ENCODE results near the gene NUDT10. TPM values are rescaled to one million over a fixed set of nuclear protein-coding genes. Genes with fewer than 3 reads are reported as not detected.
"Not testable (repeated sequence)": the region's sequence is repeated elsewhere in the genome, so short reads cannot be mapped to it uniquely, and the experiment has no call there.

NUDT10 gene
- total RNA-seq = 0.20 and 0.57 TPM in 2 replicates

DNA sequence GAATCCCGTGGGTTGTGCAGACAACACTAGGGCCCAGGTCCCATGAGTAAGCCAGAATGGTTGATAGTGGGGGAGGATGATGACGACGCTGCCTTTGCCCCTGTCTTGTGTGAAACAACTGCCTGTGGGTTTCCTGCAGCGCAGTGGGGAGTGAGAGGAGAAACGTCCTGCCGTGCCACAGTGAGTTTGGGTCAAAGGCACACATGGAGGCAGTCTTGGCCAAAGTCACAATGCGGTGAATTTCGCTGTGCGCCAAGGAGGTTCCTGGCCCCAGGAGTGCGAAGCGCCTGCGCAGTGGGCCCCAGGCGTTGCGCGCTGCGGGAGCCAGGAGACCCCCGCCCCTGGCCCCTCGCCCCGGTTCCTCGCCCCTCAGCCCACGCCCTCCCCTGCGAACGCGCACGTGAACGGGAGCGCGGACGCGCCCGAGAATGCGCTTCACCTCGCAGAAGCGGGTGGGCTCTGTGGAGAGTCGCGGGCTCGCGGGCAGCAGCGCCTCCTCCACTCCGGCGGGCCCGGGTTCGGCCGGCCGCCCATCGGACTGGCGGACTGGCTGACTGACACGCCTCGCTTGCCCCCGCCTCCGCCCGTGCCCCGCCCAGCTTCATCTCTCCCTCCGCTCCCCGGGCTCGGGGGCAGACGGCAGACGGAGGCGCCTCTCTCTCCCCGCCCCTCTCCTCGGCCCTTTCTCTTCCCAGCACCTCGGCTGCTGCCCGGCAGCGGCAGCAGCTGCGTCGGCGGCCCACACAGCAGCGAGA, at the start of gene NUDT10:
NUDT10 (plus strand) TSS at position 635 of the 755 bp plus-strand sequence. CDS start 144 bp downstream, outside the sequence.
- DNase-seq (ENCODE audit: low spot score) = peak; percentile 4
- Mint-ChIP-seq H3K27me3 (ENCODE audit: insufficient read depth) (peaks cover 7% of the 10 kb centered on the region), H3K27ac (no peak within 1 kb of the TSS), H3K9me3 (no peaks in the 10 kb centered on the region), H3K4me3 (peak within 1 kb of the TSS; percentile 85), H3K36me3 (ENCODE audit: low read depth) (no peaks in the 10 kb centered on the region), H3K4me1 (ENCODE audit: low read depth) (peaks cover 5% of the 10 kb centered on the region)
- intact Hi-C loops (cut with micrococcal nuclease) = no loop called here

GRCh38 chrX:51292421-51292820, 40.2 kb upstream of the NUDT10 start:
- no peak for DNase-seq (ENCODE audit: low spot score)
- Mint-ChIP-seq H3K27me3 (ENCODE audit: insufficient read depth) (no peaks in the 10 kb centered on the region), H3K4me3 (no peak overlapping the region), H3K36me3 (ENCODE audit: low read depth) (no peaks in the 10 kb centered on the region), H3K9me3 (no peaks in the 10 kb centered on the region), H3K27ac (no peak overlapping the region), H3K4me1 (ENCODE audit: low read depth) (no peaks in the 10 kb centered on the region)
- intact Hi-C loops (cut with micrococcal nuclease) = no loop called here

DNA sequence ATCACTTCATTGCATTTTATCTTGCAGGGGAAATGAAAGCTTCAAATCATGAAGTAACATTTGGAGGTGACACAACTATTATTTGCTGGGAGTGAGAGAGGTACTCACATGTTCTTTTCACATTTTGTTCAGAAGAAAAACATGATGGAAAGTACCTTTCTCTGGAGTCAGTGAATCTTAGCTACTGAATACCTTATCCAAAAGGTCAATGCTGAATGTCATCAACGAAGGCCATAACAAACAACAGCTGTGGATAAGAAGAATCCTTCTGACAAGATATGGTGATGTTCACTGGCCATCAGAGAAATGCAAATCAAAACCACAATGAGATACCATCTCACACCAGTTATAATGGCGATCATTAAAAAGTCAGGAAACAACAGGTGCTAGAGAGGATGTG, 36.5 kb upstream of the NUDT10 start:
- no peaks in the 10 kb centered on the region for H3K27me3 Mint-ChIP-seq (ENCODE audit: insufficient read depth)
- no peaks in the 10 kb centered on the region for H3K36me3 Mint-ChIP-seq (ENCODE audit: low read depth)
- H3K4me1 Mint-ChIP-seq (ENCODE audit: low read depth) = no peaks in the 10 kb centered on the region
- intact Hi-C loops (cut with micrococcal nuclease) = no loop called here
- no peak overlapping the region for H3K4me3 Mint-ChIP-seq
- no peaks in the 10 kb centered on the region for H3K9me3 Mint-ChIP-seq
- H3K27ac Mint-ChIP-seq = no peak overlapping the region
- DNase-seq (ENCODE audit: low spot score) = no peak

DNA sequence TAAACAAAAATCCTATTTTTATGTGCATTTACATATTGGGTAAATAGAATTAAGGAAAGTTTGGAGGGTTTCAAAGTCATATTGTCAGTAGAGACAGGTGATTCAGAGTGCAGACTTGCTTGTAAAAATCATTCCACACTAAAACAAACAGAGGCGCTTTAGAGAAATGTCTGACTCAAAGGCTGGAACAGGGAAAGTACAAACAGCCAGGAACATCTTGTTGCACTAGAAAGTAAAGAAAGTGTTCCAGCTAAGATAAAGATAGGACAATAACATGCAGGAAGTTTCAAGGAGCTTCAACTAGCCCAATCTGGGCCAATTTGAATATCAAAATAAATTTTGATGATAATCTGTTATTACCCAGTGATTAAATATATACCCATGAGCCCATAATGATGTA, 16.4 kb upstream of the NUDT10 start:
- DNase-seq (ENCODE audit: low spot score) = no peak
- H3K4me3 Mint-ChIP-seq = no peak overlapping the region
- no peaks in the 10 kb centered on the region for H3K36me3 Mint-ChIP-seq (ENCODE audit: low read depth)

GRCh38 chrX:51332943-51333785, 542 bp downstream of the NUDT10 start:
- H3K4me1 Mint-ChIP-seq (ENCODE audit: low read depth); intact Hi-C loops (cut with micrococcal nuclease); H3K27ac Mint-ChIP-seq; H3K36me3 Mint-ChIP-seq (ENCODE audit: low read depth); H3K9me3 Mint-ChIP-seq; DNase-seq (ENCODE audit: low spot score); H3K27me3 Mint-ChIP-seq (ENCODE audit: insufficient read depth): not testable (repeated sequence)
- H3K4me3 Mint-ChIP-seq = peak overlapping the region; percentile 85

More for the DNA sequence above, 16.4 kb upstream of the NUDT10 start:
- no peak overlapping the region for H3K27ac Mint-ChIP-seq
- H3K4me1 Mint-ChIP-seq (ENCODE audit: low read depth) = no peaks in the 10 kb centered on the region
- H3K27me3 Mint-ChIP-seq (ENCODE audit: insufficient read depth) = peaks cover 1% of the 10 kb centered on the region
- H3K9me3 Mint-ChIP-seq = no peaks in the 10 kb centered on the region
- intact Hi-C loops (cut with micrococcal nuclease) = no loop called here

DNA sequence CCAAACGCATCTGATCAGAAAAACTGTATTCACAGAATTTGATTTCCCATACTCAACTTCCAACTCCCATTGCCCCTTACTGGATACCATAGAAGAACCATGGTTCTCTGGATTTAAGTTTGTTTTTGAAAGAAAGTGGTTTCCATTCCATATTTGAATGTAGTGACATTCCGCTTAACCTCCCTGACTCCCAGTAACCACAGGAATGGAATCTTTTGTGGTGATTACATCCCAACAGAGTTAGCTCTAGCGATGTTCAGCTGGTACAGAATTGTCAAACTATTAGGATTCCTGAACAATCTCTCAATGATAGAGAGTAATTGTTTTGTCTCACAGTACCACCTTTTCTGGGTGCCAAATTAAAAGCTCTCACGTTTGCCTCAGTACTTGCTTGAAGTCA, 1.7 kb downstream of the NUDT10 start:
- Mint-ChIP-seq H3K36me3 (ENCODE audit: low read depth) (no peaks in the 10 kb centered on the region), H3K4me3 (no peak overlapping the region), H3K27me3 (ENCODE audit: insufficient read depth) (peaks cover 7% of the 10 kb centered on the region), H3K4me1 (ENCODE audit: low read depth) (peaks cover 5% of the 10 kb centered on the region), H3K9me3 (no peaks in the 10 kb centered on the region), H3K27ac (no peak overlapping the region)
- no peak for DNase-seq (ENCODE audit: low spot score)
- intact Hi-C loops (cut with micrococcal nuclease) = no loop called here

- Mint-ChIP-seq H3K4me1 (ENCODE audit: low read depth) (peaks cover 5% of the 10 kb centered on the region), H3K27me3 (ENCODE audit: insufficient read depth) (peaks cover 7% of the 10 kb centered on the region)
Observed at GRCh38 chrX:51336584-51336983, 4.0 kb downstream of the NUDT10 start.

GRCh38 chrX:51361251-51361650, 28.6 kb downstream of the NUDT10 start:
- Mint-ChIP-seq H3K9me3 (peaks cover 9% of the 10 kb centered on the region), H3K27ac (no peak overlapping the region), H3K36me3 (ENCODE audit: low read depth) (no peaks in the 10 kb centered on the region), H3K4me3 (no peak overlapping the region), H3K4me1 (ENCODE audit: low read depth) (no peaks in the 10 kb centered on the region), H3K27me3 (ENCODE audit: insufficient read depth) (peaks cover 2% of the 10 kb centered on the region)
- intact Hi-C loops (cut with micrococcal nuclease) = no loop called here
- DNase-seq (ENCODE audit: low spot score) = no peak

More at GRCh38 chrX:51336584-51336983, 4.0 kb downstream of the NUDT10 start:
- intact Hi-C loops (cut with micrococcal nuclease) = loop anchor here (1.0 kb wide), 3 partner anchors 59 to 125 kb away; no protein-coding TSS in a partner anchor
- no peaks in the 10 kb centered on the region for H3K9me3 Mint-ChIP-seq
- H3K27ac Mint-ChIP-seq = no peak overlapping the region
- H3K4me3 Mint-ChIP-seq = no peak overlapping the region
- DNase-seq (ENCODE audit: low spot score) = no peak
- H3K36me3 Mint-ChIP-seq (ENCODE audit: low read depth) = no peaks in the 10 kb centered on the region

DNA sequence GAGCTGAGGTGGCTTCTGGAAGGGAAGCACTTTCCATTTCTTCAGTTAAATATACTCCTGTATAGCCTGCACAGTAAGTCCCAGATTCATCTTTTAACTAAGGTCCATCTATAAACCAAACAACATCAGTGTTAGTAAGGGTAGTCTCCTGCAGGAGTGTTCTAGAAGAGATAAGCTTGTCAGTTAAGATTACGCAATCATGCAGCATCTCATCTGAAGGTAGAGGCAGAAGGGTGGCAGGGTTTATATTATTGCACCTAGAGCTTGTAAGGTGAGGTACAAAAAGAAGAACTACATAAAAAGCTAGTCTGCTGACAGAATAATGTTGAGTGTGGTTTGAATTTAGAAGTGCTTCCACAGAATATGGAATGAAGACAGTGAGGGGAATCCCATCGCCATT, 44.0 kb downstream of the NUDT10 start:
- Mint-ChIP-seq H3K36me3 (ENCODE audit: low read depth) (no peaks in the 10 kb centered on the region), H3K4me1 (ENCODE audit: low read depth) (no peaks in the 10 kb centered on the region), H3K27me3 (ENCODE audit: insufficient read depth) (no peaks in the 10 kb centered on the region), H3K9me3 (no peaks in the 10 kb centered on the region), H3K27ac (no peak overlapping the region), H3K4me3 (no peak overlapping the region)
- DNase-seq (ENCODE audit: low spot score) = no peak
- intact Hi-C loops (cut with micrococcal nuclease) = no loop called here

Other genes with a start within 250 kb of the NUDT10 start
- 3.2 and 3.5 TPM in 2 replicates for gene NUDT11, start 163.8 kb downstream of the NUDT10 start, total RNA-seq

Data from activated T-helper 1 cell treated with anti-CD3 and anti-CD28 coated beads, Interleukin-12 subunit alpha, Interleukin-12 subunit beta, Interleukin-2, Interleukin-4 antibody, amounts not matched to agents 30 ng/mL and 10 ng/mL and 1 ng/mL, durations not matched to agents 14 hours and 24 hours and 36 hours (primary cell).